Measurements from ENCODE around the gene CIITA. TPM values are rescaled to one million over a fixed set of nuclear protein-coding genes. Genes with fewer than 3 reads are reported as not detected.
"Not testable (repeated sequence)": the region's sequence is repeated elsewhere in the genome, so short reads cannot be mapped to it uniquely, and the experiment has no call there.

CIITA gene
- total RNA-seq, 2 experiments from 2014 or later: 2.4 to 3.0 TPM

DNA sequence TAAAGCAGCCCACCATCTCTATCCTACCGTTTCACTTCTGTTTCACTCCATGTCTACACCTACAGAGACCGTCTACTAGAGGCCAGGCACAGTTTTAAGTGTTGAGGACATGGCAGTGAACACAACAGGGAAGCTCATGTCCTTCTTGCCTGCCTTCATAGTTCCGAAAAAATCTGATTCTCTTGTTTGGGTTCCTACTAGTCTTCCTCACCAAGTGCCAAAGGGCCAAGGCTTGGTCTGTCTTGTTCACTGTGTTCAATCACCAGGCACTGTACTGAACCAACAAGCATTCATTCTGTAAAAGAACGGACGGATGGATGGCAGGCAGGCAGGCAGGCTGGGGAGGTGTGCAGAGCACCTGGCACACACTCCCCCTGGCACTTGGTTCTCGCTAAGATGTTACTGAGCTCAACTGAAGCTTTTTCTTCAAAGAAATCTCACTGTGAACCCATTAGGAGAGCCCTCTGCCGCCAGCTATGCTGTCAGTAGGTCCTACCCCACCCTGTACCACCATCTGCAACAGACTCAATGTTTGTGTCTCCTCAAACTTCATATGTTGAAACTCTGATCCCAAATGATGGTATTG is 62.7 kb downstream of the CIITA start:
- Histone ChIP-seq H3K4me1 (ENCODE audit: insufficient read depth, low read length) (peaks cover 72% of the 10 kb centered on the region), H3K27me3 (ENCODE audit: control insufficient read depth in 1 of 2, insufficient read depth in 2 of 2, low read length in 2 of 2) (no peaks in the 10 kb centered on the region), H3K36me3 (ENCODE audit: insufficient read depth, low read length) (no peaks in the 10 kb centered on the region), H3K9me3 (ENCODE audit: control insufficient read depth in 1 of 2, insufficient read depth in 1 of 2, low read length in 2 of 2) (no peaks in the 10 kb centered on the region), H3K27ac (ENCODE audit: low read depth in 1 of 2, low read length in 2 of 2) (no peak overlapping the region), H3K4me3 (ENCODE audit: low read length) (peak overlapping the region; percentile 70)
- CTCF ChIA-PET: interaction anchor here (1.7 kb wide), 1 partner anchor 14 kb away, joined by 5 read pairs; no protein-coding TSS in a partner anchor
- DNase-seq: no peak
- Mint-ChIP-seq H3K27me3 (no peaks in the 10 kb centered on the region), H3K27ac (peak overlapping the region; percentile 47), H3K4me1 (ENCODE audit: low read depth) (peaks cover 85% of the 10 kb centered on the region), H3K36me3 (ENCODE audit: low read depth) (peaks cover 31% of the 10 kb centered on the region), H3K4me3 (peak overlapping the region; percentile 92), H3K9me3 (no peaks in the 10 kb centered on the region)
- intact Hi-C loops (cut with DNase I, micrococcal nuclease): loop anchor here (5.0 to 10.0 kb wide), 7 partner anchors 192 to 1145 kb away; partner anchors contain the start of genes GSPT1 (in 1 of the 2), NUBP1 (in 1 of the 2), SNX29 (in 1 of the 2) and TXNDC11 (in 1 of the 2)
- TF ChIP-seq, protein P1, sequence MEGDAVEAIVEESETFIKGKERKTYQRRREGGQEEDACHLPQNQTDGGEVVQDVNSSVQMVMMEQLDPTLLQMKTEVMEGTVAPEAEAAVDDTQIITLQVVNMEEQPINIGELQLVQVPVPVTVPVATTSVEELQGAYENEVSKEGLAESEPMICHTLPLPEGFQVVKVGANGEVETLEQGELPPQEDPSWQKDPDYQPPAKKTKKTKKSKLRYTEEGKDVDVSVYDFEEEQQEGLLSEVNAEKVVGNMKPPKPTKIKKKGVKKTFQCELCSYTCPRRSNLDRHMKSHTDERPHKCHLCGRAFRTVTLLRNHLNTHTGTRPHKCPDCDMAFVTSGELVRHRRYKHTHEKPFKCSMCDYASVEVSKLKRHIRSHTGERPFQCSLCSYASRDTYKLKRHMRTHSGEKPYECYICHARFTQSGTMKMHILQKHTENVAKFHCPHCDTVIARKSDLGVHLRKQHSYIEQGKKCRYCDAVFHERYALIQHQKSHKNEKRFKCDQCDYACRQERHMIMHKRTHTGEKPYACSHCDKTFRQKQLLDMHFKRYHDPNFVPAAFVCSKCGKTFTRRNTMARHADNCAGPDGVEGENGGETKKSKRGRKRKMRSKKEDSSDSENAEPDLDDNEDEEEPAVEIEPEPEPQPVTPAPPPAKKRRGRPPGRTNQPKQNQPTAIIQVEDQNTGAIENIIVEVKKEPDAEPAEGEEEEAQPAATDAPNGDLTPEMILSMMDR (IDR thresholded peaks at IDR 0.05): no peak
- POLR2A ChIA-PET: interaction anchor here (1.7 to 3.9 kb wide), 2 partner anchors 196 to 316 kb away, joined by 5 to 22 read pairs; partner anchors contain the start of genes NUBP1 and SOCS1
- no peak for ATAC-seq (ENCODE audit: poor library complexity)

DNA sequence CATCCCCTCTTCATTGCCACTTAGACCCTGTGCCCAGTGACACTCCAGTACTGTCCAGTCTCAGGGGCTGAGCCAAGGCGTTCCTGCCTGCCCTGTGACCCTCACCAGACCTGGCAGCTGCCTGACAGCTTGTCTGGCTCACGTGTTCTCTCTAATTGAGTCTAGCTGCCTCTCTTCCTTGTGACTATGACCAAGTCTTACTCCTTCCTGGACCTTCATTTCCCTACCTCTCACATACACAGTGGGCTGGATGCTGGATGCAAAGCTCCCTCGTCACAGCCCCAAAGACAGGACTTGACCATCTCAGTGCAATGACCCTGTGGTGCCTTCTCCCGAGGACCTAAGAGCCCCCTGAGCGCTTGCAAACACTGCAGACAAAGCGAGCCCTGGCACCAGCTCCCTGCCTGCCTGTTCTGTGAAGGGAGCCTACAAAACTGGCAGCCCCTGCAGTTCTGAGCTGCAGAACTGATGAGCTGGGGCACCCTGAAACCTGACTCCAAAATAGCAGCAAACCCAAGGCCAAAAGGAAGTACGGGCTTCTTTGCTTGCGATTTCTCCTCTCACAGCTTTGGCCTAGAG is 63.6 kb downstream of the CIITA start:
- TF ChIP-seq, protein P1 (IDR thresholded peaks at IDR 0.05): no peak
- no peaks in the 10 kb centered on the region for H3K9me3 Mint-ChIP-seq
- H3K4me3 Mint-ChIP-seq: peak overlapping the region; percentile 92
- H3K4me3 ChIP-seq (ENCODE audit: low read length): peak overlapping the region; percentile 70
- H3K4me1 ChIP-seq (ENCODE audit: insufficient read depth, low read length): peaks cover 79% of the 10 kb centered on the region
- peaks cover 23% of the 10 kb centered on the region for H3K36me3 Mint-ChIP-seq (ENCODE audit: low read depth)
- H3K27me3 Mint-ChIP-seq: no peaks in the 10 kb centered on the region
- no peak for DNase-seq
- H3K27me3 ChIP-seq (ENCODE audit: control insufficient read depth in 1 of 2, insufficient read depth in 2 of 2, low read length in 2 of 2): no peaks in the 10 kb centered on the region
- peak overlapping the region; percentile 47 for H3K27ac Mint-ChIP-seq
- CTCF ChIA-PET: interaction anchor here (1.7 kb wide), 1 partner anchor 13 kb away, joined by 5 read pairs; no protein-coding TSS in a partner anchor
- H3K9me3 ChIP-seq (ENCODE audit: control insufficient read depth in 1 of 2, insufficient read depth in 1 of 2, low read length in 2 of 2): no peaks in the 10 kb centered on the region
- ATAC-seq (ENCODE audit: poor library complexity): no peak
- intact Hi-C loops (cut with DNase I, micrococcal nuclease): loop anchor here (5.0 to 10.0 kb wide), 6 partner anchors 196 to 1144 kb away; partner anchors contain the start of genes GSPT1 (in 1 of the 2), NUBP1 (in 1 of the 2), SNX29 (in 1 of the 2) and TXNDC11 (in 1 of the 2)
- no peaks in the 10 kb centered on the region for H3K36me3 ChIP-seq (ENCODE audit: insufficient read depth, low read length)
- POLR2A ChIA-PET: interaction anchor here (0.9 to 3.9 kb wide), 3 partner anchors 9 to 315 kb away, joined by 3 to 22 read pairs (median 5); partner anchors contain the start of genes NUBP1 and SOCS1
- H3K4me1 Mint-ChIP-seq (ENCODE audit: low read depth): peaks cover 85% of the 10 kb centered on the region
- H3K27ac ChIP-seq (ENCODE audit: low read depth in 1 of 2, low read length in 2 of 2): no peak overlapping the region

DNA sequence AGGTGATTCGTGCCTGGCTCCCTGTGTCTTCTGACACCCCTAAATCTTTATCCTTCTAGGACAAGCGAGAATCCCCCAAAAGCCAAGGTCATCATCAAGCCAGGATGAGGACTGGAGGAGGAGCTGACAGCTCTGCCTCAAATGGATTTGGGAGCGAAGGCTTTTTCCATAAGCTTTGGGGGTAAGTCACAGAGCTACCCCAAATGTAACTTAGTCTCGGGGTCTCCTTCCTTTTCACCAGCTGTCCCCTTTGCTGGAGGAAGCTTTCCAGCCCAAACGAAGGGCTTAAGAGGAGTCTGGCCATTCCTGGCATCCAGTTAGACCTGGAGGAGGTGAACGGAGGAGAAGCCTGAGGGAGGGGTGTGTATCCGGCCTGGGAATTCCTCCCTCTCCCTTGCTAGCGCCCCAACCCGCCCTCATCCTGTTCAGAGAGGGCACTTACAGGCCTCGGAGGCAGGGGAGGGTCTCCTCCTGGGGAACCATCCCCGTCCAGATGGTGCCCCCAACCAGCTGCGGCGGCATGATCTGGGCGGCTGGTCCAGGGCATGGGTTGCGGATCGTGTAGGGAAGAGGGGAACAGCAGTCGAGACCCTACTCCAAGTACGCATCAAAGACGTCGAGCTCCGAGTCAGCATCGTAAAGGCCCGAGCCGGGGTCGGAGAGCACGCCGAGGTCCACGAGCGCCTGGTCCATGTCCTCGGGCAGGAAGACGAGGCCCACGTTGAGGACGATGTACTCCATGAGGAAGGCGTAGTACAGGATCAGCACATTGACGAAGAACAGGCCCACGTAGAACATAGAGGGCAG is 64.3 kb downstream of the CIITA start:
- intact Hi-C loops (cut with DNase I, micrococcal nuclease): loop anchor here (5.0 to 10.0 kb wide), 6 partner anchors 197 to 1143 kb away; partner anchors contain the start of genes GSPT1 (in 1 of the 2), NUBP1 (in 1 of the 2), SNX29 (in 1 of the 2) and TXNDC11 (in 1 of the 2)
- ChIA-PET POLR2A (interaction anchor here (0.9 to 3.9 kb wide), 5 partner anchors 8 to 856 kb away, joined by 3 to 22 read pairs (median 5); partner anchors contain the start of genes NUBP1, SOCS1, TXNDC11 and ZC3H7A), CTCF (interaction anchor here (1.7 kb wide), 1 partner anchor 13 kb away, joined by 5 read pairs; no protein-coding TSS in a partner anchor)
- TF ChIP-seq, protein P1 (IDR thresholded peaks at IDR 0.05): no peak
- H3K27me3 ChIP-seq (ENCODE audit: control insufficient read depth in 1 of 2, insufficient read depth in 2 of 2, low read length in 2 of 2): no peaks in the 10 kb centered on the region
- peaks cover 86% of the 10 kb centered on the region for H3K4me1 ChIP-seq (ENCODE audit: insufficient read depth, low read length)
- Mint-ChIP-seq H3K4me1 (ENCODE audit: low read depth) (peaks cover 85% of the 10 kb centered on the region), H3K9me3 (no peaks in the 10 kb centered on the region), H3K27me3 (no peaks in the 10 kb centered on the region), H3K4me3 (peak overlapping the region; percentile 92), H3K36me3 (ENCODE audit: low read depth) (peaks cover 16% of the 10 kb centered on the region), H3K27ac (peak overlapping the region; percentile 47)
- DNase-seq (peak in 1 of 14 experiments; percentile 17), ATAC-seq (ENCODE audit: poor library complexity) (no peak)
- H3K9me3 ChIP-seq (ENCODE audit: control insufficient read depth in 1 of 2, insufficient read depth in 1 of 2, low read length in 2 of 2): no peaks in the 10 kb centered on the region
- H3K36me3 ChIP-seq (ENCODE audit: insufficient read depth, low read length): no peaks in the 10 kb centered on the region
- H3K4me3 ChIP-seq (ENCODE audit: low read length): peak overlapping the region; percentile 70
- H3K27ac ChIP-seq (ENCODE audit: low read depth in 1 of 2, low read length in 2 of 2): peak overlapping the region in 1 of 2 donors; percentile 14

DNA sequence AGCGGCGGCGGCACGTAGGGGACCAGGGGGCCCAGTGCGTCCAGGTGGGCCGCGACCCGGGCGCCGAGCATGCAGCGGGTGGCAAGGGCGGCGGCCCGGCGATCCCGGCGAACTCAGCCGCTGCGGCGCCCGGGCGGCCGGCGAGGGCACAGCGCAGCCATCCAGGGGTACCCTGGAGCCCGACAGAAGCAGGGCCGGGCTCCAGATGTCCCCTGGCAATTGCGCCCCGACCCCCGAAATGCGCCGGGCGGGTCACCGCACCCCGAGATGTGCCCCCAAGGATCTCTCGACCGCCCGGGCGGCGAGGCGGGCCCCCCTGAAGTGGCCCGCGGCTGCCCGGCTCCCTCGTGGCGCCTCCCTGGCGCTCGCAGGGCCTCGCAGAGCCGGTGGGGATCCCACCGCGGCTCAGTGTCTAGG is 64.9 kb downstream of the CIITA start:
- POLR2A ChIA-PET: interaction anchor here (0.5 to 3.9 kb wide), 14 partner anchors 10 to 1850 kb away, joined by 3 to 22 read pairs (median 4); partner anchors contain the start of genes GSPT1, HAPSTR1, NUBP1 and SOCS1
- DNase-seq; H3K27me3 Mint-ChIP-seq; H3K27ac ChIP-seq (ENCODE audit: low read depth in 1 of 2, low read length in 2 of 2); H3K36me3 ChIP-seq (ENCODE audit: insufficient read depth, low read length); CTCF ChIA-PET; H3K9me3 Mint-ChIP-seq; H3K9me3 ChIP-seq (ENCODE audit: control insufficient read depth in 1 of 2, insufficient read depth in 1 of 2, low read length in 2 of 2); H3K27me3 ChIP-seq (ENCODE audit: control insufficient read depth in 1 of 2, insufficient read depth in 2 of 2, low read length in 2 of 2): not testable (repeated sequence)
- ATAC-seq (ENCODE audit: poor library complexity): peak; percentile 1
- peaks cover 11% of the 10 kb centered on the region for H3K36me3 Mint-ChIP-seq (ENCODE audit: low read depth)
- peak overlapping the region; percentile 75 for H3K27ac Mint-ChIP-seq
- peak overlapping the region; percentile 70 for H3K4me3 ChIP-seq (ENCODE audit: low read length)
- peaks cover 87% of the 10 kb centered on the region for H3K4me1 ChIP-seq (ENCODE audit: insufficient read depth, low read length)
- intact Hi-C loops (cut with DNase I, micrococcal nuclease): loop anchor here (5.0 to 10.0 kb wide), 6 partner anchors 197 to 1143 kb away; partner anchors contain the start of genes GSPT1 (in 1 of the 2), NUBP1 (in 1 of the 2), SNX29 (in 1 of the 2) and TXNDC11 (in 1 of the 2)
- H3K4me1 Mint-ChIP-seq (ENCODE audit: low read depth): peaks cover 81% of the 10 kb centered on the region
- H3K4me3 Mint-ChIP-seq: peak overlapping the region; percentile 92
